Stimulated activated CD4-positive, alpha-beta T cell treated with anti-CD3 and anti-CD28 coated beads, Interleukin-4, amount 100 ng/mL, for 48 hours (primary cell): Measurements from ENCODE around the gene SLC4A9.
"Not testable (repeated sequence)": the region's sequence is repeated elsewhere in the genome, so short reads cannot be mapped to it uniquely, and the experiment has no call there.

Experiments
- DNase-seq, 2 donors: peaks; one replicate each; pipeline ENCODE4 v3.0.0-alpha.2; 2020; ENCODE audit warnings: low read depth in 2 of 2

Gene SLC4A9

GRCh38 chr5:140338336-140338735, 21.7 kb upstream of the SLC4A9 start:
- DNase-seq, result no peak

GRCh38 chr5:140338908-140339307, 21.1 kb upstream of the SLC4A9 start:
- DNase-seq, result no peak

- DNase-seq, result no peak
These were observed 20.4 kb upstream of the SLC4A9 start for GRCh38 chr5:140339636-140340035.

- DNase-seq, result no peak
These were observed 19.3 kb upstream of the SLC4A9 start for GRCh38 chr5:140340605-140341121.

GRCh38 chr5:140341591-140341990, 18.4 kb upstream of the SLC4A9 start:
- no peak for DNase-seq

GRCh38 chr5:140342287-140342686, 17.7 kb upstream of the SLC4A9 start:
- no peak for DNase-seq

GRCh38 chr5:140342896-140343295, 17.1 kb upstream of the SLC4A9 start:
- DNase-seq, result no peak

- DNase-seq, result not testable (repeated sequence)
These were observed 16.1 kb upstream of the SLC4A9 start for GRCh38 chr5:140343849-140344248.

- no peak for DNase-seq
These were observed 15.1 kb upstream of the SLC4A9 start for GRCh38 chr5:140344683-140345423.

- no peak for DNase-seq
These were observed 14.1 kb upstream of the SLC4A9 start for GRCh38 chr5:140345919-140346347.

- peak; percentile 27 to 45 for DNase-seq
These were observed 13.4 kb upstream of the SLC4A9 start, which contains the start of gene HBEGF for GRCh38 chr5:140346348-140347221. Gene HBEGF, minus strand, starts transcription at chr5:140346603. Its CDS starts 275 bp downstream, at chr5:140346328.

- no peak for DNase-seq
These were observed 12.6 kb upstream of the SLC4A9 start for GRCh38 chr5:140347360-140347759.

- no peak for DNase-seq
These were observed 11.9 kb upstream of the SLC4A9 start for GRCh38 chr5:140348104-140348503.

GRCh38 chr5:140349244-140349643, 10.8 kb upstream of the SLC4A9 start:
- DNase-seq, result no peak

- peak in 1 of 2 donors; percentile 42 for DNase-seq
These were observed 8.2 kb upstream of the SLC4A9 start for GRCh38 chr5:140351609-140352334.

- DNase-seq, result no peak
These were observed 4.4 kb upstream of the SLC4A9 start for GRCh38 chr5:140355546-140355945.

GRCh38 chr5:140356853-140357725, 2.9 kb upstream of the SLC4A9 start:
- DNase-seq, result no peak

GRCh38 chr5:140357726-140358093, 2.3 kb upstream of the SLC4A9 start:
- DNase-seq, result peak; percentile 67

- DNase-seq, result no peak
These were observed 1.2 kb upstream of the SLC4A9 start for GRCh38 chr5:140358738-140359310.

GRCh38 chr5:140360681-140361479, 886 bp downstream of the SLC4A9 start:
- no peak for DNase-seq
